BLaER1 treated with 17β-estradiol and CSF1 and Interleukin-3, amounts not matched to agents 10 nM and 100 nM (cell line): Measurements from ENCODE around the gene CIPC.

ENCODE experiments used
- H3K27ac ChIP-seq, 11 experiments: shearing (Covaris generic); formaldehyde crosslinking; 2 replicates each; pipeline ENCODE4 v1.8.1; 2022
- H3K27me3 ChIP-seq, 11 experiments: shearing (Covaris generic); formaldehyde crosslinking; 2 replicates each; pipeline ENCODE4 v1.8.1; 2022
- H3K36me3 ChIP-seq, 11 experiments: shearing (Covaris generic); formaldehyde crosslinking; 2 replicates each; pipeline ENCODE4 v1.8.1; 2022
- H3K4me1 ChIP-seq, 10 experiments: shearing (Covaris generic); formaldehyde crosslinking; 2 replicates each; pipeline ENCODE4 v1.8.1; 2022
- H3K4me2 ChIP-seq, 11 experiments: shearing (Covaris generic); formaldehyde crosslinking; 2 replicates each; pipeline ENCODE4 v1.8.1; 2022
- H3K4me3 ChIP-seq, 10 experiments: shearing (Covaris generic); formaldehyde crosslinking; 2 replicates each; pipeline ENCODE4 v1.8.1; 2022
- H3K9ac ChIP-seq, 11 experiments: shearing (Covaris generic); formaldehyde crosslinking; 2 replicates each; pipeline ENCODE4 v1.8.1; 2022
- H3K9me3 ChIP-seq, 11 experiments: shearing (Covaris generic); formaldehyde crosslinking; replicated peaks in 1 of 11; 2 replicates each; pipeline ENCODE4 v1.8.1; 2022
- H4K20me1 ChIP-seq, 11 experiments: shearing (Covaris generic); formaldehyde crosslinking; 2 replicates each; pipeline ENCODE4 v1.8.1; 2022
- Cebpa-rat ChIP-seq, 11 experiments: shearing (Covaris generic); IDR thresholded peaks; 2 replicates each; pipeline ENCODE4 v1.8.1; 2022

CIPC gene

GRCh38 chr14:77097700-77098528 lies at the start of gene CIPC:
CIPC (plus strand) TSS chr14:77098258; CDS start chr14:77105709, 7,451 bp downstream.
- TF ChIP-seq Cebpa-rat (IDR thresholded peaks at IDR 0.05): peak in 6 of 11 experiments; percentile 23 to 77 (median 50); a peak in 8 of 22 replicates
- Histone ChIP-seq H3K9ac (peak within 1 kb of the TSS; percentile 81 to 95 (median 94)), H3K4me2 (peak within 1 kb of the TSS; percentile 94 to 100 (median 98)), H3K27me3 (no peaks in the 10 kb centered on the region), H3K36me3 (0 out of 22 replicates have a peak, but pooled peaks cover 0 to 2% (median 0%) of the 10 kb centered on the region in 11 experiments), H4K20me1 (peaks cover 0 to 11% (median 0%) of the 10 kb centered on the region in 11 experiments; a peak in 5 of 22 replicates), H3K4me3 (peak within 1 kb of the TSS; percentile 76 to 93 (median 88)), H3K27ac (peak within 1 kb of the TSS; percentile 89 to 98 (median 93)), H3K4me1 (peaks cover 31 to 53% (median 45%) of the 10 kb centered on the region in 10 experiments), H3K9me3 (no peaks in the 10 kb centered on the region)

- H3K9me3 ChIP-seq: peaks cover 3 to 7% (median 5%) of the 10 kb centered on the region in 11 experiments; a peak in 19 of 22 replicates
- no peaks in the 10 kb centered on the region for H3K36me3 ChIP-seq
- H3K27ac ChIP-seq: peak overlapping the region in 10 of 11 experiments; percentile 26 to 89 (median 58); a peak in 20 of 22 replicates
- peak overlapping the region in 8 of 11 experiments; percentile 2 to 78 (median 51); a peak in 10 of 22 replicates for H3K9ac ChIP-seq
- H3K4me2 ChIP-seq: peak overlapping the region in 9 of 11 experiments; percentile 12 to 89 (median 75); a peak in 13 of 22 replicates
- H4K20me1 ChIP-seq: no peaks in the 10 kb centered on the region
- TF ChIP-seq Cebpa-rat (IDR thresholded peaks at IDR 0.05): no peak
- H3K4me1 ChIP-seq: peaks cover 22 to 87% (median 55%) of the 10 kb centered on the region in 10 experiments
- no peaks in the 10 kb centered on the region for H3K27me3 ChIP-seq
- H3K4me3 ChIP-seq: no peak overlapping the region
Measured at GRCh38 chr14:77051116-77051515, 46.9 kb upstream of the CIPC start.

- Histone ChIP-seq H3K9me3 (peaks cover 7 to 15% (median 12%) of the 10 kb centered on the region in 11 experiments; a peak in 19 of 22 replicates), H3K9ac (peak overlapping the region; percentile 0 to 71 (median 57); a peak in 20 of 22 replicates), H3K36me3 (no peaks in the 10 kb centered on the region), H3K27me3 (no peaks in the 10 kb centered on the region), H3K4me2 (peak overlapping the region; percentile 41 to 89 (median 65)), H4K20me1 (no peaks in the 10 kb centered on the region), H3K4me1 (peaks cover 17 to 74% (median 41%) of the 10 kb centered on the region in 10 experiments), H3K27ac (peak overlapping the region; percentile 34 to 89 (median 69)), H3K4me3 (no peak overlapping the region)
- TF ChIP-seq Cebpa-rat (IDR thresholded peaks at IDR 0.05): no peak
Measured at GRCh38 chr14:77052281-77053044, 45.6 kb upstream of the CIPC start.

GRCh38 chr14:77053046-77053841 lies 44.8 kb upstream of the CIPC start:
- Histone ChIP-seq H4K20me1 (no peaks in the 10 kb centered on the region), H3K4me1 (peaks cover 17 to 66% (median 33%) of the 10 kb centered on the region in 10 experiments), H3K9ac (peak overlapping the region; percentile 0 to 71 (median 57); a peak in 19 of 22 replicates), H3K4me2 (peak overlapping the region; percentile 41 to 89 (median 65)), H3K27me3 (no peaks in the 10 kb centered on the region), H3K9me3 (peaks cover 7 to 15% (median 12%) of the 10 kb centered on the region in 11 experiments; a peak in 19 of 22 replicates), H3K36me3 (no peaks in the 10 kb centered on the region), H3K27ac (peak overlapping the region; percentile 34 to 89 (median 69)), H3K4me3 (no peak overlapping the region)
- TF ChIP-seq Cebpa-rat (IDR thresholded peaks at IDR 0.05): no peak

GRCh38 chr14:77055306-77055705 lies 42.8 kb upstream of the CIPC start:
- no peak overlapping the region; a peak in 1 of 22 replicates for H3K9ac ChIP-seq
- H3K27me3 ChIP-seq: 0 out of 22 replicates have a peak, but pooled peaks cover 0 to 7% (median 0%) of the 10 kb centered on the region in 11 experiments
- H3K36me3 ChIP-seq: no peaks in the 10 kb centered on the region
- H3K9me3 ChIP-seq: peaks cover 7 to 15% (median 12%) of the 10 kb centered on the region in 11 experiments; a peak in 19 of 22 replicates
- H3K27ac ChIP-seq: no peak overlapping the region
- H3K4me3 ChIP-seq: no peak overlapping the region
- TF ChIP-seq Cebpa-rat (IDR thresholded peaks at IDR 0.05): no peak
- peaks cover 28 to 65% (median 46%) of the 10 kb centered on the region in 10 experiments for H3K4me1 ChIP-seq
- peak overlapping the region in 3 of 11 experiments; percentile 12 to 26 (median 14); a peak in 1 of 22 replicates for H3K4me2 ChIP-seq
- no peaks in the 10 kb centered on the region for H4K20me1 ChIP-seq

GRCh38 chr14:77055981-77056380 lies 42.1 kb upstream of the CIPC start:
- Histone ChIP-seq H4K20me1 (no peaks in the 10 kb centered on the region), H3K4me3 (no peak overlapping the region), H3K36me3 (no peaks in the 10 kb centered on the region), H3K9me3 (peaks cover 7 to 15% (median 12%) of the 10 kb centered on the region in 11 experiments; a peak in 19 of 22 replicates), H3K27me3 (0 out of 22 replicates have a peak, but pooled peaks cover 0 to 7% (median 0%) of the 10 kb centered on the region in 11 experiments), H3K9ac (no peak overlapping the region), H3K27ac (no peak overlapping the region), H3K4me1 (peaks cover 28 to 60% (median 41%) of the 10 kb centered on the region in 10 experiments), H3K4me2 (no peak overlapping the region)
- no peak for TF ChIP-seq Cebpa-rat (IDR thresholded peaks at IDR 0.05)

GRCh38 chr14:77058117-77058516 lies 39.9 kb upstream of the CIPC start:
- Histone ChIP-seq H3K4me3 (no peak overlapping the region), H3K27me3 (0 out of 22 replicates have a peak, but pooled peaks cover 0 to 7% (median 0%) of the 10 kb centered on the region in 11 experiments), H3K4me2 (peak overlapping the region in 3 of 11 experiments; percentile 17 to 71 (median 40); a peak in 3 of 22 replicates), H3K9me3 (peaks cover 7 to 15% (median 12%) of the 10 kb centered on the region in 11 experiments; a peak in 19 of 22 replicates), H3K36me3 (no peaks in the 10 kb centered on the region), H3K4me1 (peaks cover 16 to 53% (median 28%) of the 10 kb centered on the region in 10 experiments; a peak in 18 of 20 replicates), H3K9ac (no peak overlapping the region), H3K27ac (no peak overlapping the region), H4K20me1 (no peaks in the 10 kb centered on the region)
- no peak for TF ChIP-seq Cebpa-rat (IDR thresholded peaks at IDR 0.05)
